HepG2 (cell line): ENCODE data around the gene FALEC. TPM values are rescaled to one million over a fixed set of nuclear protein-coding genes. Genes with fewer than 3 reads are reported as not detected.
A peak's percentile ranks its signal among the peaks of the same experiment; 100 is the strongest.

Experiments used
- CAMTA2 ChIP-seq: sonication (generic); formaldehyde crosslinking; IDR thresholded peaks from 2 replicates; pipeline ENCODE4 v1.4.0; 2020; ENCODE audit warnings: mild to moderate bottlenecking, missing genetic modification reagents, borderline replicate concordance
- CBX5 ChIP-seq: sonication (generic); formaldehyde crosslinking; IDR thresholded peaks from 2 replicates; pipeline ENCODE4 v1.4.0; 2020; ENCODE audit warnings: missing genetic modification reagents, borderline replicate concordance
- IRF2 ChIP-seq: IDR thresholded peaks from 2 replicates; pipeline ENCODE4 v1.6.1; 2018; ENCODE audit warnings: missing genetic modification reagents, missing compliant biosample characterization
- NFKBIZ ChIP-seq: IDR thresholded peaks from 2 replicates; pipeline ENCODE4 v1.6.1; 2018; ENCODE audit warnings: missing genetic modification reagents, missing compliant biosample characterization
- NR1H2 ChIP-seq: sonication (generic); formaldehyde crosslinking; IDR thresholded peaks from 2 replicates; pipeline ENCODE4 v1.8.1; 2022; ENCODE audit warnings: low read depth, missing genetic modification reagents, borderline replicate concordance
- SALL2 ChIP-seq: sonication (generic); formaldehyde crosslinking; IDR thresholded peaks from 2 replicates; pipeline ENCODE4 v1.8.1; 2023; ENCODE audit warnings: mild to moderate bottlenecking, missing genetic modification reagents, inconsistent platforms
- ZNF431 ChIP-seq: sonication (generic); formaldehyde crosslinking; IDR thresholded peaks from 2 replicates; pipeline ENCODE4 v1.9.0; 2022; ENCODE audit warnings: missing genetic modification reagents, low read depth, mild to moderate bottlenecking, borderline replicate concordance
- ZNF546 ChIP-seq: sonication (generic); formaldehyde crosslinking; conservative IDR thresholded peaks from 2 replicates; pipeline ENCODE4 v1.8.1; 2023; ENCODE audit warnings: mild to moderate bottlenecking, missing genetic modification reagents
- ZNF772 ChIP-seq: sonication (generic); formaldehyde crosslinking; IDR thresholded peaks from 2 replicates; pipeline ENCODE4 v1.5.0; 2020; ENCODE audit warnings: mild to moderate bottlenecking, missing genetic modification reagents
- ZNF776 ChIP-seq: sonication (generic); formaldehyde crosslinking; IDR thresholded peaks from 2 replicates; pipeline ENCODE4 v1.4.0; 2020; ENCODE audit warnings: mild to moderate bottlenecking, missing genetic modification reagents
- polyA plus RNA-seq, 8 experiments: library from polyadenylated mRNA; depleted of rRNA in 3 of 8; stranded (reverse) in 7 of 8; unstranded in 1 of 8; fragments of >200 nt; fragmentation: Illumina TruSeq in 4 of 8; extraction: Trizol in 4 of 8; gene quantifications; 2 replicates each; pipeline versions ENCODE4 v1.2.1 to v1.2.3, GENCODE V29; 2011 to 2016; ENCODE audit warnings: low read depth in 4 of 8, missing spikeins in 1 of 8, mixed read lengths in 1 of 8; ENCODE audit not compliant: insufficient read depth in 1 of 8
- total RNA-seq, 5 experiments: library from RNA; depleted of rRNA; stranded (reverse); fragments of >200 nt; fragmentation: Illumina TruSeq; extraction: Trizol; gene quantifications; 2 replicates each; pipeline ENCODE4 v1.2.3, GENCODE V29; 2016; ENCODE audit warnings: low read depth in 1 of 5
- TF ChIP-seq, protein P1 (sequence below): IDR thresholded peaks from 2 replicates; pipeline ENCODE4 v1.6.1; 2016; ENCODE audit warnings: low read depth
- TF ChIP-seq, protein P2 (sequence below): sonication (generic); formaldehyde crosslinking; conservative IDR thresholded peaks from 2 replicates; pipeline ENCODE4 v1.8.0; 2022; ENCODE audit warnings: low read depth, missing genetic modification reagents
- TF ChIP-seq, protein P3 (sequence below): sonication (generic); formaldehyde crosslinking; conservative IDR thresholded peaks from 2 replicates; pipeline ENCODE4 v1.8.0; 2022; ENCODE audit warnings: missing genetic modification reagents
- TF ChIP-seq, protein P4 (sequence below): sonication (generic); formaldehyde crosslinking; IDR thresholded peaks from 2 replicates; pipeline ENCODE4 v1.5.0; 2020; ENCODE audit warnings: mild to moderate bottlenecking, missing genetic modification reagents
- TF ChIP-seq, protein P5 (sequence below): sonication (generic); formaldehyde crosslinking; IDR thresholded peaks from 2 replicates; pipeline ENCODE4 v1.4.0; 2020; ENCODE audit warnings: mild to moderate bottlenecking, missing genetic modification reagents
- TF ChIP-seq, protein P6 (sequence below): sonication (generic); formaldehyde crosslinking; IDR thresholded peaks from 2 replicates; pipeline ENCODE4 v1.8.1; 2023; ENCODE audit warnings: mild to moderate bottlenecking, missing genetic modification reagents, borderline replicate concordance

FALEC gene
- total and polyA plus RNA-seq, 2 of the 13 experiments (the other 11 are each of a cell fraction or from before 2014, with no cell fraction given), result 0.33 to 0.71 TPM

DNA sequence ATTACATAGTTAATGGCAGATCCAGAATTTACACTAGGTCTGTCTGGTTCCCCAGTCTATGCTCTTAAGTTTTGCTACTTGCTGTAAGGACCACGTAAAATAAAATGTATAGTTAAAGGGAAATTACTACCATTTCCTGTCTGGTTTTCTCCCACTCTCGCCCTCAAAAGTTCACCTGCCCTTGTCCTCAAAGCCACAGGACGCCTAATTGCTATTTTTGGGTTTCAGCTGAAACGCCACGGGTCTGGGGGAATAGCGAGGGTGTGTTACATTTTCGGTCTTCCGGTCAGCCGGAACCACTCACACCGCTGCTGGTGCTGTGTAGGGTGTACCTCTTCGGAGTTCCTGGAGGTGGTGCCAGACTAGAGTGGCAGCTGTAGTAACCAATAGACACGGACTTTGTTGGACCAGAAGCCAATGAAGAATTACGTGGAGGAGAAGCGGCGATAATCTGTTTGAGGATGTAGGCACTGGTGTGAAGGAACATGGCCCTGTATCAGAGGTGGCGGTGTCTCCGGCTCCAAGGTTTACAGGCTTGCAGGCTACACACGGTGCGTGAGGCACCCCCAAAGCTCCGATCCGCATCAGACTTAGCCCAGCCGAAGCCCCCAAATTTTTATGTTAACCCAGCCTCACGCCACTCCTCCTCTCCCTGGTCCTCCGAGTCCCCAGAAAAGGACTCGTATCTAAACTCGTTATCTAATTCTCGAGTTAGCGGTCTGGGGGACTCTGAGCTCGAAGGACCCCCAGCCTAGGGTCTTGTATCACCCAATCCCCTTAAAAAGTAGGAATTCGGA is 28.4 kb upstream of the FALEC start, which contains the start of gene TARS2 (continued):
- TF ChIP-seq, protein P1, sequence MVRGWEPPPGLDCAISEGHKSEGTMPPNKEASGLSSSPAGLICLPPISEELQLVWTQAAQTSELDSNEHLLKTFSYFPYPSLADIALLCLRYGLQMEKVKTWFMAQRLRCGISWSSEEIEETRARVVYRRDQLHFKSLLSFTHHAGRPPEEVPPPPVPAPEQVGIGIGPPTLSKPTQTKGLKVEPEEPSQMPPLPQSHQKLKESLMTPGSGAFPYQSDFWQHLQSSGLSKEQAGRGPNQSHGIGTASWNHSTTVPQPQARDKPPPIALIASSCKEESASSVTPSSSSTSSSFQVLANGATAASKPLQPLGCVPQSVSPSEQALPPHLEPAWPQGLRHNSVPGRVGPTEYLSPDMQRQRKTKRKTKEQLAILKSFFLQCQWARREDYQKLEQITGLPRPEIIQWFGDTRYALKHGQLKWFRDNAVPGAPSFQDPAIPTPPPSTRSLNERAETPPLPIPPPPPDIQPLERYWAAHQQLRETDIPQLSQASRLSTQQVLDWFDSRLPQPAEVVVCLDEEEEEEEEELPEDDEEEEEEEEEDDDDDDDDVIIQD, result peak; percentile 76
- TF ChIP-seq ZNF776 (CRISPR knock-in tag), result no peak; the same call in 1 of the 2 replicates
- TF ChIP-seq ZNF431 (CRISPR knock-in tag), result 0 out of 2 replicates have a peak, but pooled peaks have one; percentile 43
- TF ChIP-seq CBX5 (CRISPR knock-in tag), result peak; percentile 92
- TF ChIP-seq, protein P2, sequence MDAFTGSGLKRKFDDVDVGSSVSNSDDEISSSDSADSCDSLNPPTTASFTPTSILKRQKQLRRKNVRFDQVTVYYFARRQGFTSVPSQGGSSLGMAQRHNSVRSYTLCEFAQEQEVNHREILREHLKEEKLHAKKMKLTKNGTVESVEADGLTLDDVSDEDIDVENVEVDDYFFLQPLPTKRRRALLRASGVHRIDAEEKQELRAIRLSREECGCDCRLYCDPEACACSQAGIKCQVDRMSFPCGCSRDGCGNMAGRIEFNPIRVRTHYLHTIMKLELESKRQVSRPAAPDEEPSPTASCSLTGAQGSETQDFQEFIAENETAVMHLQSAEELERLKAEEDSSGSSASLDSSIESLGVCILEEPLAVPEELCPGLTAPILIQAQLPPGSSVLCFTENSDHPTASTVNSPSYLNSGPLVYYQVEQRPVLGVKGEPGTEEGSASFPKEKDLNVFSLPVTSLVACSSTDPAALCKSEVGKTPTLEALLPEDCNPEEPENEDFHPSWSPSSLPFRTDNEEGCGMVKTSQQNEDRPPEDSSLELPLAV, result no peak
- TF ChIP-seq, protein P3, sequence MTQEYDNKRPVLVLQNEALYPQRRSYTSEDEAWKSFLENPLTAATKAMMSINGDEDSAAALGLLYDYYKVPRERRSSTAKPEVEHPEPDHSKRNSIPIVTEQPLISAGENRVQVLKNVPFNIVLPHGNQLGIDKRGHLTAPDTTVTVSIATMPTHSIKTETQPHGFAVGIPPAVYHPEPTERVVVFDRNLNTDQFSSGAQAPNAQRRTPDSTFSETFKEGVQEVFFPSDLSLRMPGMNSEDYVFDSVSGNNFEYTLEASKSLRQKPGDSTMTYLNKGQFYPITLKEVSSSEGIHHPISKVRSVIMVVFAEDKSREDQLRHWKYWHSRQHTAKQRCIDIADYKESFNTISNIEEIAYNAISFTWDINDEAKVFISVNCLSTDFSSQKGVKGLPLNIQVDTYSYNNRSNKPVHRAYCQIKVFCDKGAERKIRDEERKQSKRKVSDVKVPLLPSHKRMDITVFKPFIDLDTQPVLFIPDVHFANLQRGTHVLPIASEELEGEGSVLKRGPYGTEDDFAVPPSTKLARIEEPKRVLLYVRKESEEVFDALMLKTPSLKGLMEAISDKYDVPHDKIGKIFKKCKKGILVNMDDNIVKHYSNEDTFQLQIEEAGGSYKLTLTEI (CRISPR knock-in tag), result no peak
- TF ChIP-seq, protein P4, sequence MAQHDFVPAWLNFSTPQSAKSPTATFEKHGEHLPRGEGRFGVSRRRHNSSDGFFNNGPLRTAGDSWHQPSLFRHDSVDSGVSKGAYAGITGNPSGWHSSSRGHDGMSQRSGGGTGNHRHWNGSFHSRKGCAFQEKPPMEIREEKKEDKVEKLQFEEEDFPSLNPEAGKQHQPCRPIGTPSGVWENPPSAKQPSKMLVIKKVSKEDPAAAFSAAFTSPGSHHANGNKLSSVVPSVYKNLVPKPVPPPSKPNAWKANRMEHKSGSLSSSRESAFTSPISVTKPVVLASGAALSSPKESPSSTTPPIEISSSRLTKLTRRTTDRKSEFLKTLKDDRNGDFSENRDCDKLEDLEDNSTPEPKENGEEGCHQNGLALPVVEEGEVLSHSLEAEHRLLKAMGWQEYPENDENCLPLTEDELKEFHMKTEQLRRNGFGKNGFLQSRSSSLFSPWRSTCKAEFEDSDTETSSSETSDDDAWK, result no peak
- TF ChIP-seq NR1H2 (CRISPR knock-in tag), result no peak
- TF ChIP-seq, protein P5, sequence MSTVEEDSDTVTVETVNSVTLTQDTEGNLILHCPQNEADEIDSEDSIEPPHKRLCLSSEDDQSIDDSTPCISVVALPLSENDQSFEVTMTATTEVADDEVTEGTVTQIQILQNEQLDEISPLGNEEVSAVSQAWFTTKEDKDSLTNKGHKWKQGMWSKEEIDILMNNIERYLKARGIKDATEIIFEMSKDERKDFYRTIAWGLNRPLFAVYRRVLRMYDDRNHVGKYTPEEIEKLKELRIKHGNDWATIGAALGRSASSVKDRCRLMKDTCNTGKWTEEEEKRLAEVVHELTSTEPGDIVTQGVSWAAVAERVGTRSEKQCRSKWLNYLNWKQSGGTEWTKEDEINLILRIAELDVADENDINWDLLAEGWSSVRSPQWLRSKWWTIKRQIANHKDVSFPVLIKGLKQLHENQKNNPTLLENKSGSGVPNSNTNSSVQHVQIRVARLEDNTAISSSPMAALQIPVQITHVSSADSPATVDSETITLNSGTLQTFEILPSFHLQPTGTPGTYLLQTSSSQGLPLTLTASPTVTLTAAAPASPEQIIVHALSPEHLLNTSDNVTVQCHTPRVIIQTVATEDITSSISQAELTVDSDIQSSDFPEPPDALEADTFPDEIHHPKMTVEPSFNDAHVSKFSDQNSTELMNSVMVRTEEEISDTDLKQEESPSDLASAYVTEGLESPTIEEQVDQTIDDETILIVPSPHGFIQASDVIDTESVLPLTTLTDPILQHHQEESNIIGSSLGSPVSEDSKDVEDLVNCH (CRISPR knock-in tag), result no peak
- TF ChIP-seq CAMTA2, result no peak
- no peak for TF ChIP-seq ZNF546 (CRISPR knock-in tag)
- TF ChIP-seq SALL2 (CRISPR knock-in tag), result peak; percentile 72
- TF ChIP-seq, protein P6, sequence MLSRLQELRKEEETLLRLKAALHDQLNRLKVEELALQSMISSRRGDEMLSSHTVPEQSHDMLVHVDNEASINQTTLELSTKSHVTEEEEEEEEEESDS (CRISPR knock-in tag), result peak; percentile 76; the same call in 1 of the 2 replicates
- peak; percentile 73 for TF ChIP-seq NFKBIZ (CRISPR knock-in tag)
- peak; percentile 86 for TF ChIP-seq IRF2 (CRISPR knock-in tag)
- TF ChIP-seq ZNF772 (CRISPR knock-in tag), result peak; percentile 77
